Ectodermal cell (in vitro differentiated cells): Measurements from ENCODE around the gene PDS5B. TPM values are rescaled to one million over a fixed set of nuclear protein-coding genes. Genes with fewer than 3 reads are reported as not detected.
A peak's percentile ranks its signal among the peaks of the same experiment; 100 is the strongest.

Experiments used
- H3K27ac ChIP-seq: 2 replicates; pipeline ENCODE4 v1.7.0; 2013; ENCODE audit warnings: mild to moderate bottlenecking, low read depth, low read length; ENCODE audit not compliant: insufficient read depth, poor library complexity, severe bottlenecking
- H3K27me3 ChIP-seq: 2 replicates; pipeline ENCODE4 v1.7.0; 2013; ENCODE audit warnings: mild to moderate bottlenecking, low read length; ENCODE audit not compliant: insufficient read depth, control insufficient read depth, poor library complexity, severe bottlenecking
- H3K36me3 ChIP-seq: one replicate; pipeline ENCODE4 v1.7.0; 2013; ENCODE audit warnings: low read length; ENCODE audit not compliant: control insufficient read depth, insufficient read depth
- H3K4me1 ChIP-seq: one replicate; pipeline ENCODE4 v1.7.0; 2013; ENCODE audit warnings: low read length; ENCODE audit not compliant: control insufficient read depth, insufficient read depth
- H3K4me3 ChIP-seq: 2 replicates; pipeline ENCODE4 v1.7.0; 2013; ENCODE audit warnings: low read depth, low read length, control low read depth; ENCODE audit not compliant: insufficient read depth
- H3K9me3 ChIP-seq: 2 replicates; pipeline ENCODE4 v1.7.0; 2013; ENCODE audit warnings: mild to moderate bottlenecking, low read length, moderate library complexity; ENCODE audit not compliant: control insufficient read depth
- WGBS, 2 experiments: methylation state at CpG; one replicate each; pipeline ENCODE4 v1.1.7; 2013; ENCODE audit warnings: missing lambda C conversion rate in 2 of 2; 5-methylcytosine and 5-hydroxymethylcytosine counted together
- polyA plus RNA-seq, 4 experiments: library from polyadenylated mRNA; stranded (reverse); fragments of 50-300 nt; gene quantifications; one replicate each; pipeline ENCODE4 v1.2.3, GENCODE V29; 2013

The PDS5B gene, protein sequence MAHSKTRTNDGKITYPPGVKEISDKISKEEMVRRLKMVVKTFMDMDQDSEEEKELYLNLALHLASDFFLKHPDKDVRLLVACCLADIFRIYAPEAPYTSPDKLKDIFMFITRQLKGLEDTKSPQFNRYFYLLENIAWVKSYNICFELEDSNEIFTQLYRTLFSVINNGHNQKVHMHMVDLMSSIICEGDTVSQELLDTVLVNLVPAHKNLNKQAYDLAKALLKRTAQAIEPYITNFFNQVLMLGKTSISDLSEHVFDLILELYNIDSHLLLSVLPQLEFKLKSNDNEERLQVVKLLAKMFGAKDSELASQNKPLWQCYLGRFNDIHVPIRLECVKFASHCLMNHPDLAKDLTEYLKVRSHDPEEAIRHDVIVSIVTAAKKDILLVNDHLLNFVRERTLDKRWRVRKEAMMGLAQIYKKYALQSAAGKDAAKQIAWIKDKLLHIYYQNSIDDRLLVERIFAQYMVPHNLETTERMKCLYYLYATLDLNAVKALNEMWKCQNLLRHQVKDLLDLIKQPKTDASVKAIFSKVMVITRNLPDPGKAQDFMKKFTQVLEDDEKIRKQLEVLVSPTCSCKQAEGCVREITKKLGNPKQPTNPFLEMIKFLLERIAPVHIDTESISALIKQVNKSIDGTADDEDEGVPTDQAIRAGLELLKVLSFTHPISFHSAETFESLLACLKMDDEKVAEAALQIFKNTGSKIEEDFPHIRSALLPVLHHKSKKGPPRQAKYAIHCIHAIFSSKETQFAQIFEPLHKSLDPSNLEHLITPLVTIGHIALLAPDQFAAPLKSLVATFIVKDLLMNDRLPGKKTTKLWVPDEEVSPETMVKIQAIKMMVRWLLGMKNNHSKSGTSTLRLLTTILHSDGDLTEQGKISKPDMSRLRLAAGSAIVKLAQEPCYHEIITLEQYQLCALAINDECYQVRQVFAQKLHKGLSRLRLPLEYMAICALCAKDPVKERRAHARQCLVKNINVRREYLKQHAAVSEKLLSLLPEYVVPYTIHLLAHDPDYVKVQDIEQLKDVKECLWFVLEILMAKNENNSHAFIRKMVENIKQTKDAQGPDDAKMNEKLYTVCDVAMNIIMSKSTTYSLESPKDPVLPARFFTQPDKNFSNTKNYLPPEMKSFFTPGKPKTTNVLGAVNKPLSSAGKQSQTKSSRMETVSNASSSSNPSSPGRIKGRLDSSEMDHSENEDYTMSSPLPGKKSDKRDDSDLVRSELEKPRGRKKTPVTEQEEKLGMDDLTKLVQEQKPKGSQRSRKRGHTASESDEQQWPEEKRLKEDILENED (N-terminal part only)
- polyA plus RNA-seq (2013, experiment 1 of 4): 58.5 TPM
- polyA plus RNA-seq (2013, experiment 2 of 4): 52.2 TPM
- 43.8 TPM for polyA plus RNA-seq (2013, experiment 3 of 4)
- 46.7 TPM for polyA plus RNA-seq (2013, experiment 4 of 4)

DNA sequence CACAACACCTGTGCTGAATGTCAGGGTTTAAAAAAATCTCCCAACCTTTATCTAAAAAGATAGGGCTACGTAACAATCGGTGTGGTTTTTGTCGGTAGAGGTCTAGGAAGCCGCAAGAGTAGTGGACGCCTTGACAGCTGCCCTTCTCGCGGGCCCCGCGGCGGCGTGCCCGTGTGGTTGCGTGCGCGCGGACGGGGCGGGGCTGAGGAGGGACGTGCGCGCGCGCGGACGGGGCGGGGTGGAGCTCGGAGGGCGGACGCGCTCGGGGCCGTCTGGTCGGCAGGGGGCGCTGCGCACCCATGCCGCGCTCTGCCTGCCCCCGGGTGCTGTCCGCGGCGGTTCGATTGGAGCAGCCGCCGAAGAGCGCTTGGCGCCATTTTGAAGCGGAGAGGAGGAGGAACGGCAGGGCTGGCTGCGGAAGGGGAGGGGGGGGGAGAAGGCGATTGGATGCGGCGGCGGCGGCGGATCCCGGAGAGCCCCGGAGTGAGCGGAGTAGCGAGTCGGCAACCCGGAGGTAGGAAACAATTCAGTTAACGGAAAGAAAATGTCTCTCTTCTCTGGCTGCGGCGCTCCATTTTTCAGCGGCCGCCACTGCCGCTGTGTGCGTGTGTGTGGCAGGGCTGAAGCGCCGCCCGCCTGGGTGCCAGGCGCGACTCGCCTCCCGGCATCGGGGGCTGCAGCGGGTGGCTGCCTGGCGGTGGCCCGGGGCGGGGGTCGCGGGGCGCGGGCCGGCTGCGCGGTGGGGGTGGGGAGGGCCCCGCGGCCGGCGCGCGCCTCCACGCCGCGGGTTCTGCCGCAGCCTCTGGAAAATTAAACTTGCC, at the start of gene PDS5B:
TSS of gene PDS5B (plus strand) at position 373 of the 821 bp plus-strand sequence. CDS start 62,321 bp downstream, outside the sequence.
- WGBS, 2 experiments: 0 to 1% methylated on average over 97 of the region's 97 CpGs
- Histone ChIP-seq H3K4me3 (peak within 1 kb of the TSS; percentile 72), H3K36me3 (no peaks in the 10 kb centered on the region), H3K9me3 (no peaks in the 10 kb centered on the region), H3K4me1 (peaks cover 9% of the 10 kb centered on the region), H3K27me3 (peaks cover 9% of the 10 kb centered on the region), H3K27ac (peak within 1 kb of the TSS; percentile 96)

GRCh38 chr13:32537580-32538142, 48.6 kb upstream of the PDS5B start:
- peaks cover 10% of the 10 kb centered on the region for H3K36me3 ChIP-seq
- H3K27me3 ChIP-seq: no peaks in the 10 kb centered on the region
- H3K4me1 ChIP-seq: peaks cover 4% of the 10 kb centered on the region
- H3K9me3 ChIP-seq: no peaks in the 10 kb centered on the region
- 27% methylated on average over 22 of the region's 22 CpGs for WGBS, 2 experiments
- peak overlapping the region; percentile 92 for H3K27ac ChIP-seq
- peak overlapping the region; percentile 98 for H3K4me3 ChIP-seq

DNA sequence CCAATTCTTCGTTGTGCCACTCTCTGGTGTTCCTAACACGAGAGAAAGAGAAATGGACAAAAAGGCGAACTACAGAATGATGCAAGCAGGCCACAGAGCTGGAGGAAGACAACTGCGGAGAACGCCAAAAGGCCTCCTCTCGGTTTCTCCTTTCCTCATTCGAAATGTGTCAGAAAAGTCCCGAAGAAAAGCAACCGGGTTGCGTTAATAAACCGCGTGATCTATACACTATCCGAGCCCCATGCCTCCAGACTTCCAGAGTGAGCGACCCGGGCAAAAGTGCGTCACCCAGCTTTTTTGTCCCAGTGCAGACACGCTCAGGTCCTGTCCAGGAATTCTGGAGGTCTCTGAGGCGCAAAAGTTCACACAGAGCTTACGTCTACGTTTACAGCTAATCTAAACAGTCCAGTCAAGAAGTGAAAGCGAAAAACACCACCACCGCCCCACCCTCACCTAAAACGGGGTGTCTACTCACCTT, 48.1 kb upstream of the PDS5B start:
- Histone ChIP-seq H3K9me3 (no peaks in the 10 kb centered on the region), H3K4me1 (peaks cover 4% of the 10 kb centered on the region)
- WGBS, 2 experiments: 0 to 1% methylated on average over 23 of the region's 23 CpGs

DNA sequence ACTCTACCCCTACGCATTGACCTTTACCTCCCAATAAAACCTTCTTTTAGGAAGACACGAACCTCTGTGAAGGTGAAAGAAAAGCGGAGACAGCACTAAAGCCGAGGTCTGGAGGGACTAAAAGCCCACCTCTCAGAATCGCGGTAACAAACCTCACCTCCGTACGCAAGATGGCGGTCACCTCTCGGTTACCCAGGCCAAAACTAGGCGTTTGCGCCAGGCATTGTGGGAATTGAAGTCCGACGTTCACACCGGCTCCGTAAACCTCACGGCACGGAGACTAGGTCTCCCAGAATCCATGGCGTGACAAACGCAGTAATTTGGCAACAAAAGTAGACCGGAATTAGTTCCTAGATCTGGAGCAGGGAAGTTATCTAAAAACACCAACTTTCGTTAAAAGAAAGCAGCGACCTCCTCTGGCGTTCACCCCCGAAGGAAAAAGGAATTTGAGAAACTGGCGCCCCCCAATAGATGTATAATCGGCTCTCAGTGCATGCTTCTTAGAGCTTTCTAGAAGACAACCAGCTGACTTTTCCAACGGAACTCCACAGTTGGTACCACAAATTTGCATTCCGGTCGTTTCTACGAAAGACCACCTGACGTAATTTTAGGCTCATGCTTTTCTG, 47.5 kb upstream of the PDS5B start, which contains the start of gene N4BP2L2:
TSS of gene N4BP2L2 (minus strand) at position 175 of the 626 bp plus-strand sequence. CDS start 1,768 bp downstream, outside the sequence.
- H3K27ac ChIP-seq: peak within 1 kb of the TSS; percentile 92
- H3K27me3 ChIP-seq: no peaks in the 10 kb centered on the region
- H3K4me1 ChIP-seq: peaks cover 4% of the 10 kb centered on the region
- 3 to 4% methylated on average over 32 of the region's 32 CpGs for WGBS, 2 experiments
- peaks cover 10% of the 10 kb centered on the region for H3K36me3 ChIP-seq
- peak within 1 kb of the TSS; percentile 98 for H3K4me3 ChIP-seq
- no peaks in the 10 kb centered on the region for H3K9me3 ChIP-seq

More for the DNA sequence above, 48.1 kb upstream of the PDS5B start:
- Histone ChIP-seq H3K4me3 (peak overlapping the region; percentile 98), H3K36me3 (peaks cover 10% of the 10 kb centered on the region), H3K27me3 (no peaks in the 10 kb centered on the region), H3K27ac (peak overlapping the region; percentile 92)

DNA sequence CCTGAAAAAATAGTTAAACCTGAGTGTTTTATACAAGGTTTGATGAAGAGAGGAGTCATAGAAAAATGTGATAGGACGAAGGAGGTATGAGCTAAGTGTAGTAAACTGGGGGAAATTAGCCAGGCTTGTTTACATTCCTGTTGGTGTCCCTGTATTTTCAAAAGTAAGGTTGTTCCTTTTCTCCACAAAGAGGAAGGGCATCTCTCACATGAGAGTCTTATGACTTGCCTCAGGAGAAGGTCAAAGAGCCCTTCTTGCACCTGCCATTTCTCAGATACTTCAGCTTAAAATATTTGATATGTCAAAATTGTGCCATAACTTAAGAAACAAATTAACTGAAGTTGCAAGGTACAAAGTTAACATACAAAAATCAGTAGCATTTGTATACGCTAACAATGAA, 44.0 kb upstream of the PDS5B start:
- H3K27ac ChIP-seq: no peak overlapping the region
- no peaks in the 10 kb centered on the region for H3K27me3 ChIP-seq
- H3K9me3 ChIP-seq: no peaks in the 10 kb centered on the region
- H3K4me1 ChIP-seq: peaks cover 3% of the 10 kb centered on the region
- no peak overlapping the region for H3K4me3 ChIP-seq
- no peaks in the 10 kb centered on the region for H3K36me3 ChIP-seq
- WGBS, 2 experiments: 95 to 100% methylated on average over 2 of the region's 2 CpGs

GRCh38 chr13:32545083-32545482, 41.2 kb upstream of the PDS5B start:
- H3K27me3 ChIP-seq: no peaks in the 10 kb centered on the region
- H3K9me3 ChIP-seq: no peaks in the 10 kb centered on the region
- H3K27ac ChIP-seq: no peak overlapping the region
- H3K4me1 ChIP-seq: no peaks in the 10 kb centered on the region
- WGBS, 2 experiments: 67 to 100% methylated on average over 1 of the region's 2 CpGs
- H3K4me3 ChIP-seq: no peak overlapping the region
- no peaks in the 10 kb centered on the region for H3K36me3 ChIP-seq

DNA sequence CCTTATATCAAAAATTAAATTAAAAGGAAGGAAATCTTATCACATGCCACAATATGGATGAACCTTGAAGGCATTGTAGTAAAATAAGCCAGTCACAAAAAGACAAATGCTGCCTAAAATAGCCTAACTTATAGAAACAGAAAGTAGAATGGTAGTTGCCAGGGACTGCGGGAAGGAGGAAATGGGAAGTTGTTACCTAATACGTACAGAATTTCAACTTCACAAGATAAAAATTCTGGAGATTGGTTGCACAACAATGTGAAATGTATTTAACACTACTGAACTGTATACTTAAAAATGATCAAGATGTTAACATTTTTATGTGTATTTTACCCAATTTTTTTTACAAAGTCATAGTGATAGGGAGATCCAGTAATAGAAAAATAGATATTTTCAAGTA, 37.4 kb upstream of the PDS5B start:
- no peak overlapping the region for H3K4me3 ChIP-seq

GRCh38 chr13:32549788-32550187, 36.5 kb upstream of the PDS5B start:
- Histone ChIP-seq H3K36me3 (no peaks in the 10 kb centered on the region), H3K4me1 (no peaks in the 10 kb centered on the region), H3K27me3 (no peaks in the 10 kb centered on the region), H3K4me3 (no peak overlapping the region), H3K27ac (no peak overlapping the region), H3K9me3 (no peaks in the 10 kb centered on the region)
- WGBS, 2 experiments: 87 to 91% methylated on average over 3 of the region's 3 CpGs

More for the DNA sequence above, 37.4 kb upstream of the PDS5B start:
- 100% methylated on average over 2 of the region's 2 CpGs; no CpG with 5 or more reads in 1 of the 2 experiments for WGBS, 2 experiments
- Histone ChIP-seq H3K9me3 (no peaks in the 10 kb centered on the region), H3K27me3 (no peaks in the 10 kb centered on the region), H3K27ac (no peak overlapping the region), H3K4me1 (no peaks in the 10 kb centered on the region), H3K36me3 (no peaks in the 10 kb centered on the region)
